Spinal cord (tissue), 10 donors: ENCODE measurements around the gene POLR3E. TPM values are rescaled to one million over a fixed set of nuclear protein-coding genes. Genes with fewer than 3 reads are reported as not detected.
"Not testable (repeated sequence)": the region's sequence is repeated elsewhere in the genome, so short reads cannot be mapped to it uniquely, and the experiment has no call there.

Experiments
- DNase-seq, 6 donors: peaks; one replicate each; pipeline versions ENCODE4 v3.0.0 to v3.0.0-alpha.2; 2013 to 2015; ENCODE audit warnings: low spot score in 6 of 6, low read depth in 4 of 6
- H3K27ac ChIP-seq: one replicate; pipeline ENCODE4 v1.5.1; 2013; ENCODE audit warnings: low read depth, low read length, control low read depth
- H3K27me3 ChIP-seq: one replicate; pipeline ENCODE4 v1.6.1; 2013; ENCODE audit warnings: low read length; ENCODE audit not compliant: control insufficient read depth, insufficient read depth
- H3K36me3 ChIP-seq: one replicate; pipeline ENCODE4 v1.6.1; 2013; ENCODE audit warnings: low read length; ENCODE audit not compliant: control insufficient read depth, insufficient read depth
- H3K4me1 ChIP-seq: one replicate; pipeline ENCODE4 v1.6.1; 2013; ENCODE audit warnings: low read length; ENCODE audit not compliant: control insufficient read depth, insufficient read depth
- H3K4me3 ChIP-seq: one replicate; pipeline ENCODE4 v1.5.1; 2013; ENCODE audit warnings: low read depth, low read length, control low read depth
- H3K9me3 ChIP-seq: one replicate; pipeline ENCODE4 v1.6.1; 2013; ENCODE audit warnings: low read length; ENCODE audit not compliant: control insufficient read depth, insufficient read depth
- WGBS: methylation state at CpG from one replicate; pipeline ENCODE4 v1.1.5; 2013; ENCODE audit warnings: missing lambda C conversion rate; ENCODE audit not compliant: insufficient coverage; 5-methylcytosine and 5-hydroxymethylcytosine counted together
- polyA plus RNA-seq, 2 donors: library from polyadenylated mRNA; unstranded; fragments of 120-200 nt; gene quantifications; one replicate each; pipeline ENCODE4 v1.2.1, GENCODE V29; 2013; ENCODE audit not compliant: insufficient read length in 2 of 2
- total RNA-seq, 2 donors: library from RNA; depleted of rRNA in 1 of 2; stranded (reverse); fragments of 120-200 nt in 1 of 2; fragments of >200 nt in 1 of 2; gene quantifications; one replicate each; pipeline versions ENCODE4 v1.2.3 to v1.2.4, GENCODE V29; 2013 to 2014
- donor health status: healthy.

POLR3E gene
- total and polyA plus RNA-seq, 4 donors, result 21.9 to 58.9 (median 46.5) TPM

DNA sequence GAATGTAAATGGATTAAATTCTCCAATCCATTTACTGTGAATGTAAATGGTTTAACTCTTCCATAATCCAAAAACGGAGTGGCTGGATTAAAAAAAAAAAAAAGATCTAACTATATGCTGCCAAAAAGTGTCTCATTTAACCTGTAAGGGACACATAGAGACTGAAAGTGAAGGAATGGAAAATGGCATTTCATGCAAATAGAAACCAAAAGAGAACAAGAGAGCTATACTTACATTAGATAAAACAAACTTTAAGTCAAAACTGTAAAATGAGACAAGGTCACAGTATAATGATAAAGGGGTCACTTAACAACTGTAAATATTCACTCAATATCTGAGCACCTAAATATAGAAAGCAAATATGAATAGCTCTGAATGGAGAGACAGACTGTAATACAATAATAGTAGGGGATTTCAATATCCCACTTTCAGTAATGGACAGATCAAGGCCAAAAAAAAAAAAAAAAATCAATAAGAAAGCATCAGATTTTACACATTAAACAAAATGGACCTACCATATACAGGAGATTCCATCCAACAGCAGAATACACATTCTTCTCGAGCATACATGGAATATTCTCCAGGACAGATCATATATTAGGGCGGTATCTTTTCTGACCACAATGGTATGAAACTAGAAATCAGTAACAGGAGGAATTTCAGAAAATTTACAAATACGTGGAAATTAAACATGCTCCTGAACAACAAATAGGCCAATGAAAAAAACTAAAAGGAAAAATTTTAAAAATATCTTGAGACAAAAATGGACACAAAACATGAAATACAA lies 40.8 kb downstream of the POLR3E start:
- WGBS, result no CpG with 5 or more reads among the region's 4 CpGs
- Histone ChIP-seq H3K9me3 (peaks cover 4% of the 10 kb centered on the region), H3K4me1 (no peaks in the 10 kb centered on the region), H3K27ac (no peak overlapping the region), H3K4me3 (no peak overlapping the region), H3K27me3 (no peaks in the 10 kb centered on the region), H3K36me3 (peaks cover 17% of the 10 kb centered on the region)
- no peak for DNase-seq

DNA sequence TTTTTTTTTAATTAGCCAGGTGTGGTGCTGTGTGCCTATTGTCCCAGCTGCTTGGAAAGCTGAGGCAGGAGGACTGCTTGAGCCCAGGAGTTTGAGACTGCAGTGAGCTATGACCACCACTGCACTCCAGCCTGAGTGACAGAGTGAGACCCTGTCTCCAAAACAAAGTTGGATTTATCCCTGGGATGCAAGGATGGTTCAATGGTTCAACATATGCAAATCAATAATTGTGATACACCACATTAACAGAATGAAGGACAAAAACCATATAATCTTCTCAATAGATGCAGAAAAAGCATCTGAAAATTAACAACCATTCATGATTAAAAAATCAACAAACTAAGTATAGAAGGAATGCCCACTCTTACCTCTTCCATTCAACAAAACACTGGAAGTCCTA lies 43.7 kb downstream of the POLR3E start:
- no peak for DNase-seq
- no peaks in the 10 kb centered on the region for H3K27me3 ChIP-seq
- no peak overlapping the region for H3K4me3 ChIP-seq
- peaks cover 4% of the 10 kb centered on the region for H3K9me3 ChIP-seq
- no peak overlapping the region for H3K27ac ChIP-seq
- peaks cover 3% of the 10 kb centered on the region for H3K36me3 ChIP-seq
- H3K4me1 ChIP-seq, result no peaks in the 10 kb centered on the region

DNA sequence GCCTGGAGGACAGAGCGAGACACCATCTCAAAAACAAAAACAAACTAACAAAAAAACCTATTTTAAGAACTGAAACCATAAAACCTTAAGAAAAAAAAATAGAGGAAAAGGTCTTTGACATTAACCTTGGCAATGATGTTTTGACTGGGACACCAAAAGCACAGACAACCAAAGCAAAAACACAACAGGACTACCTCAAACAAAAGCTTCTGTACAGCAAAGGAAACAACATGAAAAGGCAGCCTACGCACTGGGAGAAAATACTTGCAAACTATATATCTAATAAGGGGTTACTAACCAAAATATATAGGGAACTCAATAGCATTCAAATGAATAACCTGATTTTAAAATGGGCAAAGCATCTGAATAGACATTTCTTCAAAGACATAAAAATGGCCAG lies 44.9 kb downstream of the POLR3E start:
- Histone ChIP-seq H3K9me3 (peaks cover 3% of the 10 kb centered on the region), H3K4me3 (no peak overlapping the region), H3K27me3 (no peaks in the 10 kb centered on the region), H3K4me1 (peaks cover 2% of the 10 kb centered on the region), H3K27ac (no peak overlapping the region), H3K36me3 (peaks cover 3% of the 10 kb centered on the region)
- no CpG with 5 or more reads among the region's 2 CpGs for WGBS
- no peak for DNase-seq

DNA sequence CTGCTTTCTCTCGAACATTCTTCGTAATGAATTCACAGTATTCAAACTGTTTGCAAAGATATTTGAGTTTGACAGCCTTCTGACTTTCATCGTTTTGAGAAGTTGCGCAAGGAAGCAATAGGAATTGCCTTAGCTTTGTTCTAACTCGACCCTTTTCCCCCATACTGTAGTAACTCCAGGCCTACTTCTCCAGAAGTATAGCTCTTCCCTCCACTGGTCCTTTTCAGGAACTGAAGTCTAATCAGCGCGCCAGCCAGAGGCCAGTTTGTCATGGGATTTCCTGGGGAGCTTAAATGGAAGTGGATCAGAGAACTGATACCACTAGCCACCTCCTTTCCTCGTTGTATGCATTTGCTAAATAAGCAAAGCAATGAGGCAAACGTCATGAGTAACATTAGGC lies 49.3 kb downstream of the POLR3E start:
- 100% methylated on average over 3 of the region's 9 CpGs for WGBS
- DNase-seq, result no peak
- H3K9me3 ChIP-seq, result no peaks in the 10 kb centered on the region
- H3K36me3 ChIP-seq, result peaks cover 8% of the 10 kb centered on the region
- peaks cover 7% of the 10 kb centered on the region for H3K4me1 ChIP-seq
- no peak overlapping the region for H3K27ac ChIP-seq
- H3K4me3 ChIP-seq, result no peak overlapping the region
- H3K27me3 ChIP-seq, result no peaks in the 10 kb centered on the region

DNA sequence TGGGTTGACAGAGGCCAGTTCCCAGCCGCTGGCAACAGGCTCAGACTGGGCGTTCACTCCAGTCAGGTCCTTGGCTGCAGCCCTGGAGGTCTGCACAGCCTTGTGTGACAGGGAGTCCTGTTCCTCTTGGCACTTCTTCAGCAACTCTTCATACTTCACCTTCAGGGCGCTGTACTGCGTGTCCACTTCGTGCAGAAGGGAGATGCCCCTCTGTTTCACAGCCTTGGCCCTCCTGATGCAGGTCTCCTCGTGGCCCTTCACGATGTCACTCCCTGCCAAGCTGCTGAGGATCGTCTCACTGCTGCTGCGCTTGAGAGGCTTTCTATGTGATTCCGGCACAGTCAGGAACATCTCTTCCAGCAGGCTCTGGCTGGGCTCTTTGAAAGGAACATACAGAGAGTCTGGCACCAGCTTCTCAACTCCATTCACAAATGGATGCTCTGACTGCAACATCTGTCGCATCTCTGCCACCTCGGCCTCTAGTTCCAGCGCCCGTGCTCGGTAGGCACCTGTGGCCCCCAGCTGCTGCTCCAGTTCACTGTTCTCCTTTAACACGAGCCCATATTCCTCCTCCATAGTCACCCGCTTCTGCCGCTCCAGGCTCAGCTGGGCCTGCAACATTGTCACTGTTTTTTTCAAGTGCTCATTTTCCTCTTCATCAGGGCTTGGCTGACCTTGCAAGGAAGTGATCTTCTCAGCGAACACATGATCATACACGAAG lies 50.1 kb downstream of the POLR3E start:
- 77% methylated on average over 18 of the region's 20 CpGs for WGBS
- no peaks in the 10 kb centered on the region for H3K9me3 ChIP-seq
- H3K36me3 ChIP-seq, result peaks cover 8% of the 10 kb centered on the region
- no peak overlapping the region for H3K4me3 ChIP-seq
- no peak overlapping the region for H3K27ac ChIP-seq
- peak in 1 of 6 donors; percentile 20 for DNase-seq
- no peaks in the 10 kb centered on the region for H3K27me3 ChIP-seq
- peaks cover 7% of the 10 kb centered on the region for H3K4me1 ChIP-seq

DNA sequence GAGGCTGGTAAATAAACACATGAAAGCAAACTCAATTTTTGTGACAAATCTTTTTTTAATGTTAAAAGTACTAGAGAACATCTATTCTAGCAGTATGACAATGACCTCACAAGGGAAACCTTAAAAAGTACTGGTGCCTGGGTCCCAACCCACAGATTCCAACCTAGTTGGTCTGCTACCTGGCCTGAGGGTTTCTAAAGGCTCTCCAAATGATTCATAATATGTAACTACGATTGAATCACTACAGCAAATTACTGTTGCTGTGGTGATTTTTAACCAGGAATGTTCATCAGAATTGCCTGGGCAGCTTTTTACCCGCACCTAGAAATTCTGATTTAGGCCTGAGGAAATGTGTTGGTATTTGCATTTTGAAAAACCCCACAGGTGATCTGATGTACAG lies 51.1 kb downstream of the POLR3E start:
- no peak for DNase-seq
- no peak overlapping the region for H3K4me3 ChIP-seq
- H3K4me1 ChIP-seq, result peaks cover 7% of the 10 kb centered on the region
- WGBS, result 80% methylated on average over 1 of the region's 2 CpGs
- H3K36me3 ChIP-seq, result peaks cover 8% of the 10 kb centered on the region
- no peaks in the 10 kb centered on the region for H3K27me3 ChIP-seq
- no peak overlapping the region for H3K27ac ChIP-seq
- H3K9me3 ChIP-seq, result no peaks in the 10 kb centered on the region

DNA sequence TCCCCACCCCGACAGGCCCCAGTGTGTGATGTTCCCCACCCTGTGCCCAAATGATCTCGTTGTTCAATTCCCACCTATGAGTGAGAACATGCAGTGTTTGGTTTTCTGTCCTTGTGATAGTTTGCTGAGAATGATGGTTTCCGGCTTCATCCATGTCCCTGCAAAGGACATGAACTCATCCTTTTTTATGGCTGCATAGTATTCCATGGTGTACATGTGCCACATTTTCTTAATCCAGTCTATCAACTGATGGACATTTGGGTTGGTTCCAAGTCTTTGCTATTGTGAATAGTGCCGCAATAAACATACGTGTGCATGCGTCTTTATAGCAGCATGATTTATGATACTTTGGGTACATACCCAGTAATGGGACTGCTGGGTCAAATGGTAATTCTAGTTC lies 53.8 kb downstream of the POLR3E start:
- H3K4me3 ChIP-seq, H3K9me3 ChIP-seq, DNase-seq, H3K27me3 ChIP-seq, H3K27ac ChIP-seq, H3K4me1 ChIP-seq, H3K36me3 ChIP-seq: not testable (repeated sequence)
- WGBS, result no CpG with 5 or more reads among the region's 6 CpGs

DNA sequence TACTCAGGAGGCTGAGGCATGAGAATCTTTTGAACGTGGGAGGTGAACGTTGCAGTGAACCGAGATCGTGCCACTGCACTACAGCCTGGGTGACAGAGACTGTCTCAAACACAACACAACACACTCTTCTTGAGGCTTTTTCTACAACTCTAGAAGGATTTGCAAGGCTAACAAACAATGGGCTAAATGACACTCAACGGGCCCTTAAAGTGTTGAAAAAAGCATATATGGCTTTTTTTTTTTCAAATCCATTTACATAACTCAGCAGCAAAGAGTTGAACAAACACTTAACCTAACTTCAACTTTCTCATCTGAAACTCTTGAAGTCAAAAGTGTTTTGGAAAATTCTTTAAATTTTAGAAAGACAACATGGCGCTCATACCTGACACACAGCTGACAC lies 54.9 kb downstream of the POLR3E start:
- Histone ChIP-seq H3K9me3 (no peaks in the 10 kb centered on the region), H3K36me3 (peaks cover 4% of the 10 kb centered on the region), H3K27me3 (no peaks in the 10 kb centered on the region), H3K4me3 (no peak overlapping the region), H3K27ac (no peak overlapping the region), H3K4me1 (peaks cover 5% of the 10 kb centered on the region)
- 93% methylated on average over 4 of the region's 6 CpGs for WGBS
- DNase-seq, result no peak

DNA sequence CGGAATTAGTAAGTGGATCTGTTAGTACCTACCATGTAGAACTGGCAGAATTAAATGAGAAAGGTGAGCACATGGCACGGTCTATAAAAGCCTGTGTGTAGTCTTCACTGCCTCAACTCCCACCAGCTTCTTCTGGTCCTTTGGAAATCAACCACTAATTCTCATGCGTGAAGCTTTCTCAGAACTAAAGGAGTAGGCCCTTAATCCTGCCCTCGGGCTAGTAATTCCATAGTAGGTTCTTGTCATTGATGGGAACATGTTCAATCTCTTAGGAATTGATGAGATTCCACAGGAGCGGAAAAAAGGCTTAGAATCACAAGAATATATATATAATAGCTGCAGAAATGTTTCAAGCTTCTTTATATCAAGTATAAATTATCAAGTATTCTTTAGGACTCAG lies 55.5 kb downstream of the POLR3E start:
- no CpG with 5 or more reads among the region's 5 CpGs for WGBS
- H3K4me1 ChIP-seq, result no peaks in the 10 kb centered on the region
- H3K9me3 ChIP-seq, result no peaks in the 10 kb centered on the region
- H3K36me3 ChIP-seq, result no peaks in the 10 kb centered on the region
- no peak overlapping the region for H3K27ac ChIP-seq
- no peak overlapping the region for H3K4me3 ChIP-seq
- H3K27me3 ChIP-seq, result no peaks in the 10 kb centered on the region
- DNase-seq, result no peak
